NCI-H345 treated with DMSO at 0.1 percent for 48 hours (cell line): ENCODE data around the gene ARMH3.
"Not testable (repeated sequence)": the region's sequence is repeated elsewhere in the genome, so short reads cannot be mapped to it uniquely, and the experiment has no call there.

Source experiments
- DNase-seq: peaks from one replicate; lab custom pipeline; 2025; ENCODE audit not compliant: unreplicated experiment; lab: John Stamatoyannopoulos, UW

The ARMH3 gene

DNA sequence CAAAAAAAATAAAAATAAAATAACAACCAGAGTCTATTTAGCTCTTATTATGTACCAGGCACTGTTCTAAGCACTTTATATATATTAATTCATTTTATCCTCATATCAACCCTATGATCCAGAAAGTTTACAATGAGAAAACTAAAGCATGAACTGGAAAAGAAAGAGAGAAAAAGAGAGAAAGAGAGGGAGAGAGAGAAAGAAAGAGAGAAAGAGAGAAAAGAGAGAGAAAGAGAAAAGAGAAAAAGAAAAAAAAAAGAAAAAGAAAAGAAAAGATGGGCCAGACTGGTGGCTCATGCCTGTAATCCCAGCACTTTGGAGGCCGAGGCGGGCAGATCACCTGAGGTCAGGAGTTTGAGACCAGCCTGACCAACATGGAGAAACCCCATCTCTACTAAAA lies 9.9 kb downstream of the ARMH3 start:
- no peak for DNase-seq

DNA sequence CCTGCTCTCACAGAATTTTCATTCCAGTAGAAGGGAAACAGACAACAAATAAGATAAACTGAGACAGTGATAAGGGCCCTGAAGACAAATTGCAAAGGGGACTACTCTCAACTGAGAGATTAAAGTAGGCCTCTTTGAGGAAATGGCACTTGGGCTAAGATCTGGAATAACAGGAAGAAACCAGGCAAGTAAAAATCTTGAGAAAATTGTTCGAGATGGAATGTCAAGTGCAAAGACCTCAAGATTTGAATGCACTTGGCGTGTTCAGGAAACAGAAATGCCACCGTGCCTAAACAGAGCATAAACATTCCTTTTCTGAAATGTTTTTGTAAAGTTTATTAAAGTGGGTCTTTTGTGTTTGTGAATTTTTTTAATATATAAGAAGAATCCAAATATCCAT lies 10.7 kb downstream of the ARMH3 start:
- DNase-seq: no peak

GRCh38 chr10:102040305-102041050 lies 15.5 kb downstream of the ARMH3 start:
- no peak for DNase-seq

- no peak for DNase-seq
These were observed 17.6 kb downstream of the ARMH3 start for GRCh38 chr10:102038410-102038809.

DNA sequence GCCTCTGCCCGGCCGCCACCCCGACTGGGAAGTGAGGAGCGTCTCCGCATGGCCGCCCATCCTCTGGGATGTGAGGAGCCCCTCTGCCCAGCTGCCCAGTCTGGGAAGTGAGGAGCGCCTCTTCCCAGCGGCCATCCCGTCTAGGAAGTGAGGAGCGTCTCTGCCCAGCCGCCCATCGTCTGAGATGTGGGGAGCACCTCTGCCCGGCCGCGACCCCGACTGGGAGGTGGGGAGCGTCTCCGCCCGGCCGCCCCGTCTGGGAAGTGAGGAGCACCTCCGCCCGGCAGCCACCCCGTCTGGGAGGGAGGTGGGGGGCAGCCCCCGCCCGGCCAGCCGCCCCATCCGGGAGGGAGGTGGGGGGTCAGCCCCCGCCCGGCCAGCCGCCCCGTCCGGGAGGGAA lies 20.2 kb downstream of the ARMH3 start:
- not testable (repeated sequence) for DNase-seq

GRCh38 chr10:102033787-102034186 lies 22.2 kb downstream of the ARMH3 start:
- no peak for DNase-seq

DNA sequence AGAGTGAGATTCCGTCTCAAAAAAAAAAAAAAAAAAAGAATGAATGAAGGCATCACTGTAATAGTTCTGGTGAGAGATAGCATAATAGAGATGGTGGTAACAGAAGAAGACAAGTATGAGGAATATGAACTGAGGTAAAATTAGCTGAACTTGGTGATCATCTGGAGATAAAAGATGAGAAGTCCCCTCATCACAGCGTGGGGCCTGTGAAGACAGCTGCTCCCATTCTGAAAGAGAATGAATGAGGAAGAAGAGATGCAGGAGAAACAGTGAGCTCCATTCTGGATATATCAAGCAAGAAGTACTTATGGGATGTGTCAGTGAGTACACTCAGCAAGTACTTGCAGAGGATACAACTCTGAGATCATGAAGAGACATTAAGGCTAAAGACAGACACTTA lies 28.7 kb downstream of the ARMH3 start:
- DNase-seq: no peak

DNA sequence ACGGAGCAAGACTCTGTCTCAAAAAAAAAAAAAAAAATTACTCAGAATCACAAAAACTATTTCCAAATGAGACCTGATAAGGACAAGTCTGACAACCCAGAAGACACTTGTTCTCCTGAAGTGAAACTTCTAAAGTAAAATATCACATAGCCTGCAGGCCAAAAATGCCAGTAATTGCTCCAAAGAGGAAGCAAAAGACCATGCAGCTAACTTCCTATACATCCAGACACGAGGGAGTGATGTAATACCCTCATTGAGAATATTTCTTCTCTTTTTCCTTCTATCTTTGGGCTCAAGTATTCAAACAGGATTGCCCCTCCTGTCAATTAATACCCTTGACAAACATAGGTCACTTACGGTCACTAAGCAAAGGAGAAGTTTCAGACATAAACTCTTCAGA lies 31.2 kb downstream of the ARMH3 start:
- no peak for DNase-seq

- no peak for DNase-seq
These were observed 35.0 kb downstream of the ARMH3 start for GRCh38 chr10:102020938-102021337.

GRCh38 chr10:102017295-102017694 lies 38.7 kb downstream of the ARMH3 start:
- no peak for DNase-seq

- DNase-seq: no peak
These were observed 39.6 kb downstream of the ARMH3 start for GRCh38 chr10:102016416-102016815.

DNA sequence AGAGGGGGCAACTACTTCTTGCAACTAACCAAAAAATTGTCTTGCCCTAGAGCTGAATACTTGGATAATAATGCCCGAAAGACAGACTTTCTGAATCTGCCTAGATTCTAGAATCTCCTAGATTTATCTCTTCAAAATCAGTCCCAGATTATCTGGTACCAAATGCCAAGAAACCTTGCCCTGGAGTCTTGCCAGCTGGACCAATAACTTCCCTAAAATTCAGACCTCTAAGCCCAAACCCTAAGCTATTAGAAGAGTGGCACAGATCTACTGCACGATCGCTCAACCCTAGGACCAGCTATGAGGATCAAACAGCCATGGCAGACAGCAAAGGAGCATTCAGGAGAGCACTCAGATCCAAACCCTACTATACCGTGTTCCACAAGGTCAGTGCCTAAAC lies 45.0 kb downstream of the ARMH3 start:
- no peak for DNase-seq

GRCh38 chr10:102009801-102010425 lies 46.1 kb downstream of the ARMH3 start:
- DNase-seq: peak; percentile 66

DNA sequence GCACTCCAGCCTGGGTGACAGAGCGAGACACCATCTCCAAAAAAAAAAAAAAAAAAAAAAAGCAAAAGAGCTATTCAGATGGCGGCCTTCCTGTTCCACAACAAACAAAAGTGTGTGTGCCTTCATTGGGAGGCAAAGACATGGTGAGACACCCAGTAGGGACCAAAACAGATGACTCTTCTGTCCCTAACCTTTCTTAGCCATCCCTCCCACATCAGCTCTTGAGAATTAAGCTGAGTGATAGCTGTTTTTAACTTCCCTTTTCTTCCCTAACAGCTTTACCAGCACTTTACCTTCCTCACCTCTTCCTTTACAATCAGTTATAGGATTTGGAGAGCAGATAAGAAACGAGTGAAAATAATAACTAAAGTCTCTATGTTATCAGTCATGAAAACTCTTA lies 48.2 kb downstream of the ARMH3 start:
- no peak for DNase-seq

DNA sequence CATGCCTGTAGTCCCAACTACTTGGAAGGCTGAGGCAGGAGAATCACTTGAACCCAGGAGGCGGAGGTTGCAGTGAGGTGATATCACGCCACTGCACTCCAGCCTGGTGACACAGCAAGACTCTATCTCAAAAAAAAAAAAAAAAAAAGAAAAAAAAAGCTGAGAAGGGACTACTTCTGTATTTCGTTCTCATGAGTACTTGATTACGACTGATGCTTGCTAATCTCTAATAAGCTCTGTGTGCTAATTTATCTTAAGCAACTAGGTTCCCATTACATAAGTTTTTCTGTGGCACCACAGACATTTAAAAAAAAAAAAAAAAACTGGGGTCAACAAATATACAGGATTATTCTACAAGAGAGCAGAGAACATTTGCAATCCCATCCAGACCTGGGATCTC lies 48.9 kb downstream of the ARMH3 start:
- not testable (repeated sequence) for DNase-seq

- no peak for DNase-seq
These were observed 51.6 kb downstream of the ARMH3 start for GRCh38 chr10:102004376-102004775.

DNA sequence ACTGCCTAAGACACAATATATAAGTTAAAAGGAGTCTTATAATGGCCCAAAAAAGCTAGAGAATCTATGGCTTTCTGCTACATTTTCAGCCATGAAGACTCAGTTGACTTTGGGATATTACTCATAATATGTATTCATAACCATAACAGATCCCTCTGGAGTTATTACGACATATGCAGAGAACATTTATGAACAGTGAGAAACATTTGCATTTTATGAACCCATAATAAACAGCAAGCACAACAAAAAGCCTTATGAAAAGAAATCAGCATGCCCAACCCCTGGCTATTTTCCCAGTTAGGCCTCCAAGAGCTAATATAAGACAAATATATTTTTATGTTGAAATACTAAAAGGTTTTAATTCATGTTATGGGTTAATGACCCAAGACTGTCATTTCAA lies 52.4 kb downstream of the ARMH3 start:
- no peak for DNase-seq

GRCh38 chr10:102001435-102002068 lies 54.4 kb downstream of the ARMH3 start:
- no peak for DNase-seq

DNA sequence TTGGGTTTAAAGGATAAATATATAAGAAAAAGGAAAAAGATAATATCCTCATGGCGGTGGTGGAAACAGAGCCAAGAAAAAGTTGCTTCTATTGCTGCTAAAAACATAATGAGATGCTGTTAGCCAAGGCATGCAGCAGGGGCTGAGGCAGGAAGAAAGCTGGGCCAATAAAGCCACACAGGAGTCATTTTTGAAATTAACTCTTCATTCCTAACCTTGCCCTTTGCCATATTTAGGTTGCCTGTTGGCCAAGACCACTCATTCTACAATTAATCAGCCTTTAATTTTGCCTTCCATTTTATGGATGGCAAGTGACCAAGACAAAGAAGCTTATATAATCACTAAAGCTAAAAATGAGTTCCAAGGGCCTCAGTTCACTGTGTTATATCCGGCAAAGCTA lies 58.2 kb downstream of the ARMH3 start:
- no peak for DNase-seq

DNA sequence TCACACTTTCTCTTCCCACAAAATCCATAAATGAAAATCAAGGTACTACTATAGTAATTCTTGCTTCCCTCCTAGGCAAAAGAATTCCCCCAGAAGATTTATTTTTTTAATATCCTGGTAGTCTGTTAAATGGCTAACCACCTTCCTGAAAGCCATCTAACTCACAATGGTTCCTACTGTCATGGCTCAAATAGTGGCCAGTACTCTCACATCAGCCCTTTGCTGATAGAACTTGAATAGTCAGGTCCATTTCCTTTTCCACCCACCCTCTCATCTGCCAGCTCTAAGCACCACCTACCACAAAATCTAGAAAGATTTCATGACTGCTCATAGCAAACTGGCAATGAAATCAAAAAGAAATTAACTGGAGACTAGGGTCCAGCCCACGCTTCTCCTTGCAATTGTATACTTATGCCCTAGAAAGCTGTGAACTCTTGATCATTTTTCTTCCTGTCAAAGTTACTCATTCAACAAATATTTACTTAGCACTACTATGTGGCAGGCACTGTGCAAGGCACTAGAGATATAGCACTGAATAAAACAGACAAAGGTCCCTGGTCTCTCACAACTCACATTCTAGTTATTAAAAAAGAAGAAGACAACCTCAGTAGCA lies 60.4 kb downstream of the ARMH3 start:
- no peak for DNase-seq

- DNase-seq: no peak
These were observed 62.2 kb downstream of the ARMH3 start for GRCh38 chr10:101993651-101994200.

DNA sequence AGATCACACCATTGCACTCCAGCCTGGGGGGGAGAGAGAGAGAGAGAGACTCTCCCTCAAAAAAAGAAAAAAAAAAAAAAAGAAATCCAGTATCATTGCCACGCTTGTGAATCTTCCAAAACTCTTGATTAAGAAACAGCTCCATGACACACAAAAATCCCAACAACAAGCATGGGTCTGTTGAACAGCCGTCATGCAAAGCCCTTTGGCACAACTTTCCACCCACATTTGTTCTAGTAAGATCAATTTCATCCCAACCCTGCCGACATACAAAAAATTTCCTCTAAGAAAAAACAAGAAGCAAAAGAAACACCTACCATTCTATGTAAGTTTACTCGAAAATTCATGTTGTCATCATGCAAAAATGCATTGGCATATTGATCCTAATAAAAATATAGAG lies 62.8 kb downstream of the ARMH3 start:
- DNase-seq: no peak
